Hepatocyte (in vitro differentiated cells): ENCODE measurements around the gene LDLRAD2.

Source experiments
- CTCF ChIP-seq: fragments of 200-600 bp; sonication (generic); IDR thresholded peaks from 2 replicates; pipeline ENCODE4 v1.5.1; 2016; ENCODE audit warnings: antibody characterized with exemption, mild to moderate bottlenecking; ENCODE audit not compliant: poor library complexity
- EZH2phosphoT487 ChIP-seq: fragments of 200-600 bp; sonication (generic); IDR thresholded peaks from one replicate; pipeline ENCODE4 v1.6.1; 2018; ENCODE audit warnings: antibody characterized with exemption, mild to moderate bottlenecking, low read depth, moderate library complexity; ENCODE audit not compliant: unreplicated experiment, severe bottlenecking

- TF ChIP-seq CTCF (no peak), EZH2phosphoT487 (no peak)
These were observed 22.0 kb downstream of the LDLRAD2 start for GRCh38 chr1:21834094-21834493.
